H1 (cell line): ENCODE data around the gene ANGPTL4.

ENCODE experiments used
- EP300 ChIP-seq, 2 experiments: IDR thresholded peaks; 1 replicate in 1 of 2; 2 replicates in 1 of 2; pipeline ENCODE4 v1.6.1; 2011 to 2012; ENCODE audit warnings: low read depth in 2 of 2, low read length in 2 of 2, mild to moderate bottlenecking in 2 of 2, borderline replicate concordance in 1 of 2, inconsistent platforms in 1 of 2, moderate library complexity in 1 of 2
- EZH2 ChIP-seq: fragments of 200-600 bp; sonication (generic); IDR thresholded peaks from 2 replicates; pipeline ENCODE4 v1.7.1; 2012; ENCODE audit warnings: low read depth, mild to moderate bottlenecking, moderate library complexity, low read length, inconsistent platforms; ENCODE audit not compliant: severe bottlenecking
- POU5F1 ChIP-seq: IDR thresholded peaks from 2 replicates; pipeline ENCODE4 v1.6.1; 2011; ENCODE audit warnings: low read depth, mild to moderate bottlenecking, low read length, moderate library complexity
- RFX5 ChIP-seq: IDR thresholded peaks from 2 replicates; pipeline ENCODE4 v1.6.1; 2011; ENCODE audit warnings: low read depth, low read length, improper control_type of control experiment, borderline replicate concordance
- TCF12 ChIP-seq: IDR thresholded peaks from 2 replicates; pipeline ENCODE4 v1.6.1; 2011; ENCODE audit warnings: low read depth, mild to moderate bottlenecking, low read length
- TF ChIP-seq, protein P1 (sequence below), 3 experiments: IDR thresholded peaks; 1 replicate in 2 of 3; 2 replicates in 1 of 3; pipeline versions ENCODE4 v1.5.1 to v1.6.1; 2011; ENCODE audit warnings: low read length in 3 of 3, mild to moderate bottlenecking in 3 of 3, inconsistent platforms in 2 of 3, low read depth in 1 of 3, moderate library complexity in 1 of 3; ENCODE audit not compliant: insufficient read depth in 1 of 3; ENCODE audit errors: control extremely low read depth in 1 of 3

DNA sequence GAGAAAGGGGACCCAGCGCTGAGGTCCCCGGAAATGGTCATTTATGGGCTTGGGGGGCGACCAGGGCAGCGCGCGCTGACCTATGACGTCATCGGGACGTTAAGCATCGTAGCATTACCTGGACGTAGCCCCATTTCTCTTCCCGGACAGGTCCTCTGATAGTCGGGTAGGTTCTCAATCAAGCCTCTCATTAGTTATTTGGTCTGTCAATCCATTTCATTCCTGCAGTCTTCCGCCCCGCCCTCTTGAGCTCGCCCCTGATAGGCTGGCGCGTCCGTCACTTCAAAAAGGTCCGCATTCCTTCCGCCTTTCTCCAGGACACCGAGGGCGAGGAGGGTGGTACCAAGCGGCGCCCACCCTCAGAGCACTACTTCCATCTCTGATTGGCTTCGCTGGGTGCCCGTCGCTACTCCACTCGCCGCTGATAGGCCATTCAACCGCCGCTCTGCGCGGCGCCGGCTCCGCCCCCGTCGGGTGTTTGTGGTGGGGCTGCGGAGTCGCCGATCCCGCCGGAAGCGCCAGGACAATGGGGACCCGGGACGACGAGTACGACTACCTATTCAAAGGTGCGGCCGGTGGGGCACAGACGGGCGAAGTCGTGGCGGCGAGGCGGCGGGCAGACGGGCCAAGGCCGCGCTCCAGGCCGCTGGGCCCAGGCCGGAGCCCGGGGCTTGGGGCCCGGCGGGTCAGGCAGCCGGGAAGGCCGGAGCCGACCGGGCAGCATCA lies 26.1 kb downstream of the ANGPTL4 start, which contains the start of gene RAB11B:
- TF ChIP-seq, protein P1, sequence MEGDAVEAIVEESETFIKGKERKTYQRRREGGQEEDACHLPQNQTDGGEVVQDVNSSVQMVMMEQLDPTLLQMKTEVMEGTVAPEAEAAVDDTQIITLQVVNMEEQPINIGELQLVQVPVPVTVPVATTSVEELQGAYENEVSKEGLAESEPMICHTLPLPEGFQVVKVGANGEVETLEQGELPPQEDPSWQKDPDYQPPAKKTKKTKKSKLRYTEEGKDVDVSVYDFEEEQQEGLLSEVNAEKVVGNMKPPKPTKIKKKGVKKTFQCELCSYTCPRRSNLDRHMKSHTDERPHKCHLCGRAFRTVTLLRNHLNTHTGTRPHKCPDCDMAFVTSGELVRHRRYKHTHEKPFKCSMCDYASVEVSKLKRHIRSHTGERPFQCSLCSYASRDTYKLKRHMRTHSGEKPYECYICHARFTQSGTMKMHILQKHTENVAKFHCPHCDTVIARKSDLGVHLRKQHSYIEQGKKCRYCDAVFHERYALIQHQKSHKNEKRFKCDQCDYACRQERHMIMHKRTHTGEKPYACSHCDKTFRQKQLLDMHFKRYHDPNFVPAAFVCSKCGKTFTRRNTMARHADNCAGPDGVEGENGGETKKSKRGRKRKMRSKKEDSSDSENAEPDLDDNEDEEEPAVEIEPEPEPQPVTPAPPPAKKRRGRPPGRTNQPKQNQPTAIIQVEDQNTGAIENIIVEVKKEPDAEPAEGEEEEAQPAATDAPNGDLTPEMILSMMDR (IDR thresholded peaks at IDR 0.05; ENCODE audit: control extremely low read depth in 1 of 3, insufficient read depth in 1 of 3, low read depth in 1 of 3, low read length in 3 of 3) = no peak
- no peak for TF ChIP-seq POU5F1
- TF ChIP-seq RFX5 = no peak
- TF ChIP-seq EP300 (IDR thresholded peaks at IDR 0.05; ENCODE audit: borderline replicate concordance in 1 of 2, low read depth in 2 of 2, low read length in 2 of 2) = peak in 1 of 2 experiments; percentile 41; a peak in 1 of 3 replicates
- TF ChIP-seq TCF12 = no peak
- TF ChIP-seq EZH2 = no peak
